ENCODE results near the gene ZNF410. TPM values are rescaled to one million over a fixed set of nuclear protein-coding genes. Genes with fewer than 3 reads are reported as not detected.

ZNF410 gene
- total RNA-seq, 1 donor from 2014 or later, result 131 TPM

- H3K4me3 ChIP-seq (ENCODE audit: low read depth, low read length), result no peak overlapping the region
- peak; percentile 19 for DNase-seq (ENCODE audit: low read depth)
- TF ChIP-seq CTCF (IDR thresholded peaks at IDR 0.05; ENCODE audit: insufficient read depth, low read length, severe bottlenecking), result peak; percentile 6
- FAIRE-seq, result no peak
- H3K36me3 ChIP-seq (ENCODE audit: control insufficient read depth, insufficient read depth, low read length), result peaks cover 7% of the 10 kb centered on the region
- H3K27me3 ChIP-seq (ENCODE audit: control insufficient read depth, insufficient read depth, low read length), result no peaks in the 10 kb centered on the region
These were observed 49.0 kb downstream of the ZNF410 start for GRCh38 chr14:73935666-73936065.

GRCh38 chr14:73936548-73936947 lies 49.9 kb downstream of the ZNF410 start:
- DNase-seq (ENCODE audit: low read depth) (no peak), FAIRE-seq (no peak)
- Histone ChIP-seq H3K36me3 (ENCODE audit: control insufficient read depth, insufficient read depth, low read length) (peaks cover 4% of the 10 kb centered on the region), H3K4me3 (ENCODE audit: low read depth, low read length) (no peak overlapping the region), H3K27me3 (ENCODE audit: control insufficient read depth, insufficient read depth, low read length) (no peaks in the 10 kb centered on the region)
- TF ChIP-seq CTCF (IDR thresholded peaks at IDR 0.05; ENCODE audit: insufficient read depth, low read length, severe bottlenecking), result no peak

GRCh38 chr14:73937012-73937411 lies 50.4 kb downstream of the ZNF410 start:
- FAIRE-seq, result no peak
- Histone ChIP-seq H3K27me3 (ENCODE audit: control insufficient read depth, insufficient read depth, low read length) (no peaks in the 10 kb centered on the region), H3K36me3 (ENCODE audit: control insufficient read depth, insufficient read depth, low read length) (peaks cover 1% of the 10 kb centered on the region), H3K4me3 (ENCODE audit: low read depth, low read length) (no peak overlapping the region)
- DNase-seq (ENCODE audit: low read depth), result no peak
- TF ChIP-seq CTCF (IDR thresholded peaks at IDR 0.05; ENCODE audit: insufficient read depth, low read length, severe bottlenecking), result no peak

GRCh38 chr14:73942180-73942579 lies 55.5 kb downstream of the ZNF410 start:
- Histone ChIP-seq H3K36me3 (ENCODE audit: control insufficient read depth, insufficient read depth, low read length) (peaks cover 4% of the 10 kb centered on the region), H3K27me3 (ENCODE audit: control insufficient read depth, insufficient read depth, low read length) (no peaks in the 10 kb centered on the region), H3K4me3 (ENCODE audit: low read depth, low read length) (no peak overlapping the region)
- no peak for FAIRE-seq
- TF ChIP-seq CTCF (IDR thresholded peaks at IDR 0.05; ENCODE audit: insufficient read depth, low read length, severe bottlenecking), result no peak
- DNase-seq (ENCODE audit: low read depth), result no peak

GRCh38 chr14:73943083-73943482 lies 56.4 kb downstream of the ZNF410 start:
- FAIRE-seq, result no peak
- peaks cover 4% of the 10 kb centered on the region for H3K36me3 ChIP-seq (ENCODE audit: control insufficient read depth, insufficient read depth, low read length)
- TF ChIP-seq CTCF (IDR thresholded peaks at IDR 0.05; ENCODE audit: insufficient read depth, low read length, severe bottlenecking), result no peak
- no peaks in the 10 kb centered on the region for H3K27me3 ChIP-seq (ENCODE audit: control insufficient read depth, insufficient read depth, low read length)
- DNase-seq (ENCODE audit: low read depth), result peak; percentile 77
- no peak overlapping the region for H3K4me3 ChIP-seq (ENCODE audit: low read depth, low read length)

- Histone ChIP-seq H3K27me3 (ENCODE audit: control insufficient read depth, insufficient read depth, low read length) (no peaks in the 10 kb centered on the region), H3K36me3 (ENCODE audit: control insufficient read depth, insufficient read depth, low read length) (peaks cover 4% of the 10 kb centered on the region), H3K4me3 (ENCODE audit: low read depth, low read length) (no peak overlapping the region)
- DNase-seq (ENCODE audit: low read depth) (no peak), FAIRE-seq (no peak)
- TF ChIP-seq CTCF (IDR thresholded peaks at IDR 0.05; ENCODE audit: insufficient read depth, low read length, severe bottlenecking), result no peak
These were observed 57.9 kb downstream of the ZNF410 start for GRCh38 chr14:73944432-73945158.

Measured in bronchial epithelial cell (primary cell).